Muscle of leg (tissue), 11 donors: ENCODE measurements around the gene SIGLEC5. TPM values are rescaled to one million over a fixed set of nuclear protein-coding genes. Genes with fewer than 3 reads are reported as not detected.

Experiments used
- DNase-seq: peaks from one replicate; pipeline ENCODE4 v3.0.0; 2013
- H3K27ac ChIP-seq: one replicate; pipeline ENCODE4 v1.5.1; 2013; ENCODE audit warnings: mild to moderate bottlenecking, low read length, control low read depth
- H3K27me3 ChIP-seq: one replicate; pipeline ENCODE4 v1.6.1; 2013; ENCODE audit warnings: low read length; ENCODE audit not compliant: control insufficient read depth, insufficient read depth
- H3K36me3 ChIP-seq: one replicate; pipeline ENCODE4 v1.6.1; 2013; ENCODE audit warnings: low read length; ENCODE audit not compliant: control insufficient read depth, insufficient read depth
- H3K4me1 ChIP-seq: one replicate; pipeline ENCODE4 v1.6.1; 2013; ENCODE audit warnings: low read length; ENCODE audit not compliant: control insufficient read depth, insufficient read depth
- H3K4me3 ChIP-seq: one replicate; pipeline ENCODE4 v1.5.1; 2013; ENCODE audit warnings: low read length, control low read depth
- H3K9me3 ChIP-seq: replicated peaks from 2 replicates; pipeline ENCODE4 v1.6.1; 2013; ENCODE audit warnings: low read depth, low read length; ENCODE audit not compliant: control insufficient read depth
- WGBS: methylation state at CpG from one replicate; pipeline ENCODE4 v1.1.5; 2013; ENCODE audit warnings: missing lambda C conversion rate; ENCODE audit not compliant: insufficient coverage; 5-methylcytosine and 5-hydroxymethylcytosine counted together
- polyA plus RNA-seq, 8 donors: library from polyadenylated mRNA; unstranded; fragments of 120-200 nt; gene quantifications; one replicate each; pipeline versions ENCODE4 v1.2.1 to v1.2.3, GENCODE V29; 2013; ENCODE audit warnings: inconsistent platforms in 1 of 8, low replicate concordance in 1 of 8; ENCODE audit not compliant: insufficient read length in 8 of 8, insufficient read depth in 1 of 8
- total RNA-seq: library from RNA; stranded (reverse); fragments of 120-200 nt; gene quantifications from one replicate; pipeline ENCODE4 v1.2.4, GENCODE V29; 2013

The SIGLEC5 gene
- total and polyA plus RNA-seq, 9 donors: 0.13 to 0.75 (median 0.41) TPM

GRCh38 chr19:51589511-51589910 is 40.7 kb downstream of the SIGLEC5 start:
- peaks cover 21% of the 10 kb centered on the region for H3K9me3 ChIP-seq
- no peaks in the 10 kb centered on the region for H3K27me3 ChIP-seq
- WGBS: 100% methylated on average over 1 of the region's 2 CpGs
- peaks cover 7% of the 10 kb centered on the region for H3K4me1 ChIP-seq
- no peak overlapping the region for H3K27ac ChIP-seq
- DNase-seq: no peak
- H3K36me3 ChIP-seq: peaks cover 22% of the 10 kb centered on the region
- H3K4me3 ChIP-seq: no peak overlapping the region

DNA sequence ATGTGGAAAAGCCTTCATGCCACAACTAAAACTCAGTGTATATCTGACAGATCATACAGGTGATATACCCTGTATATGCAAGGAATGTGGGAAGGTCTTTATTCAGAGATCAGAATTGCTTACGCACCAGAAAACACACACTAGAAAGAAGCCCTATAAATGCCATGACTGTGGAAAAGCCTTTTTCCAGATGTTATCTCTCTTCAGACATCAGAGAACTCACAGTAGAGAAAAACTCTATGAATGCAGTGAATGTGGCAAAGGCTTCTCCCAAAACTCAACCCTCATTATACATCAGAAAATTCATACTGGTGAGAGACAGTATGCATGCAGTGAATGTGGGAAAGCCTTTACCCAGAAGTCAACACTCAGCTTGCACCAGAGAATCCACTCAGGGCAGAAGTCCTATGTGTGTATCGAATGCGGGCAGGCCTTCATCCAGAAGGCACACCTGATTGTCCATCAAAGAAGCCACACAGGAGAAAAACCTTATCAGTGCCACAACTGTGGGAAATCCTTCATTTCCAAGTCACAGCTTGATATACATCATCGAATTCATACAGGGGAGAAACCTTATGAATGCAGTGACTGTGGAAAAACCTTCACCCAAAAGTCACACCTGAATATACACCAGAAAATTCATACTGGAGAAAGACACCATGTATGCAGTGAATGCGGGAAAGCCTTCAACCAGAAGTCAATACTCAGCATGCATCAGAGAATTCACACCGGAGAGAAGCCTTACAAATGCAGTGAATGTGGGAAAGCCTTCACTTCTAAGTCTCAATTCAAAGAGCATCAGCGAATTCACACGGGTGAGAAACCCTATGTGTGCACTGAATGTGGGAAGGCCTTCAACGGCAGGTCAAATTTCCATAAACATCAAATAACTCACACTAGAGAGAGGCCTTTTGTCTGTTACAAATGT is 42.7 kb downstream of the SIGLEC5 start:
- Histone ChIP-seq H3K27ac (no peak overlapping the region), H3K4me1 (no peaks in the 10 kb centered on the region), H3K4me3 (no peak overlapping the region), H3K36me3 (peaks cover 34% of the 10 kb centered on the region), H3K9me3 (peaks cover 21% of the 10 kb centered on the region), H3K27me3 (no peaks in the 10 kb centered on the region)
- DNase-seq: no peak
- 100% methylated on average over 2 of the region's 9 CpGs for WGBS

GRCh38 chr19:51586799-51587198 is 43.4 kb downstream of the SIGLEC5 start:
- DNase-seq: no peak
- Histone ChIP-seq H3K4me3 (no peak overlapping the region), H3K9me3 (peaks cover 21% of the 10 kb centered on the region), H3K36me3 (peaks cover 35% of the 10 kb centered on the region), H3K4me1 (no peaks in the 10 kb centered on the region), H3K27me3 (no peaks in the 10 kb centered on the region), H3K27ac (no peak overlapping the region)
- 92% methylated on average over 2 of the region's 4 CpGs for WGBS

DNA sequence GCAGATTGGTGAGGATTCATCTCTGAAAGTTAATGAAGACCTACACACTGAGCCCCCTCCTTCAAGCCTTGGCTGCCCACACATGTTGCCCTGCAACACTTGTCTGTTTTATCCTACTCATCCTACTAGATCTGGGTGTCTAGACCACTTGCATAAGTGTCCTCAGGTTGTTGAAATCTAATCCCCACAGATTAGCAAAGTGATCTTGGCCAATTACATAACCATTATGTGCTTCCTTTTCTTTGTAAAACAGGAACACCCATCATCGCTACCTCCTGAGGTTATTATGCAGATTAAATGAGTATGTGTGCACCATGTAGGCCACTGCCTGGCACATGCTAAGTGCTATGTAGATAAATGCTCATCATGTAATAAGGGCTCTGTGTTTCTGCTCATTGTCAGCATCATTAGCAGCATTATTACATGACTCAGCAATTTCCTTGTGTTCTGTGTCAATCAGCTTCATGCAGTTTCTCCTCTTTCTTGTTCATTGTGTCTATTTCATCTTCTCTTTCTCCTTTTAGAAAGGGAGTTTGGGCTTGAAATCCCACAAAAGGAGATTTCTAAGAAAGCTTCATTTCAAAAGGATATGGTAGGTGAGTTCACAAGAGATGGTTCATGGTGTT is 44.0 kb downstream of the SIGLEC5 start:
- H3K27me3 ChIP-seq: no peaks in the 10 kb centered on the region
- H3K9me3 ChIP-seq: peaks cover 21% of the 10 kb centered on the region
- DNase-seq: no peak
- H3K27ac ChIP-seq: no peak overlapping the region
- H3K36me3 ChIP-seq: peaks cover 39% of the 10 kb centered on the region
- WGBS: no CpG with 5 or more reads among the region's 1 CpG
- no peaks in the 10 kb centered on the region for H3K4me1 ChIP-seq
- no peak overlapping the region for H3K4me3 ChIP-seq

DNA sequence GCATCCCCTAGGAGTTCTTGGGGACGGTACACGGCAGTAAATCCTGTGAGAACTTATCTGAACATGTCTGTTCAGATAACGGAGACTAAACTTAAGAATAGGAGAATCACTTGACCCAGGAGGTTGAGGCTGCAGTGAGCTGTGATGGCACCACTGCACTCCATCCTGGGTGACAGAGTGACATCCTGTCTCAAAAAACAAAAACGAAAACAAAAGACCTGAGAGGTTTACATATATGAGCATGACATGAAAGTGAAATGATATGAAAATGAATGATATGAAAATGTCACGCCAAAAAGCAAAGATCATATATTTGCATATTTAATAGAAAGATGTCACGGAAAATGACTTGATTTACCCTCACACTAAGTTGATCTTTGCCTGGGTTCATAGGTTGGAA is 53.4 kb downstream of the SIGLEC5 start:
- H3K27ac ChIP-seq: no peak overlapping the region
- H3K4me1 ChIP-seq: peaks cover 6% of the 10 kb centered on the region
- no peak overlapping the region for H3K4me3 ChIP-seq
- WGBS: 86% methylated on average over 3 of the region's 6 CpGs
- peaks cover 29% of the 10 kb centered on the region for H3K36me3 ChIP-seq
- no peaks in the 10 kb centered on the region for H3K27me3 ChIP-seq
- DNase-seq: no peak
- no peaks in the 10 kb centered on the region for H3K9me3 ChIP-seq

DNA sequence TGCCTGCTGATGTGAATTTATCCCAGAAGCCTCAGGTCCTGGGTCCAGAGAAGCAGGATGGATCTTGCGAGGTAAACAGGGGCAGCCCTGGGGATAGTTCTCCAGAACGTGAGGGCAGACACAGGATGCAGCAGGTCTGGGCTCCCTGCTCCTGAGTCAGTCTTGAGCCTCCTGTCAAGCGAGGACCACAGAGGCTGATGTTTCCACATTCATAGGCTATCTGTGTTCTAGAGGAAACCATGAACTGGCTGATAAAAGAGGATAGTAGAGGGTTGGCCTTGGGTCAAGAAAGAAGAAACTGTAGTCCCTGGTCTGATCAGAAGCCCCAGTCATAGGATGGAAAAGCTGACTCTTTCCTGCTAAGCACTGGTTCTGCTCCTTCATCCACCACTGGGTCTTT is 56.9 kb downstream of the SIGLEC5 start:
- H3K36me3 ChIP-seq: peaks cover 16% of the 10 kb centered on the region
- H3K27ac ChIP-seq: no peak overlapping the region
- no peak overlapping the region for H3K4me3 ChIP-seq
- 94% methylated on average over 2 of the region's 3 CpGs for WGBS
- no peak for DNase-seq
- H3K4me1 ChIP-seq: peaks cover 10% of the 10 kb centered on the region
- no peaks in the 10 kb centered on the region for H3K27me3 ChIP-seq
- no peaks in the 10 kb centered on the region for H3K9me3 ChIP-seq

DNA sequence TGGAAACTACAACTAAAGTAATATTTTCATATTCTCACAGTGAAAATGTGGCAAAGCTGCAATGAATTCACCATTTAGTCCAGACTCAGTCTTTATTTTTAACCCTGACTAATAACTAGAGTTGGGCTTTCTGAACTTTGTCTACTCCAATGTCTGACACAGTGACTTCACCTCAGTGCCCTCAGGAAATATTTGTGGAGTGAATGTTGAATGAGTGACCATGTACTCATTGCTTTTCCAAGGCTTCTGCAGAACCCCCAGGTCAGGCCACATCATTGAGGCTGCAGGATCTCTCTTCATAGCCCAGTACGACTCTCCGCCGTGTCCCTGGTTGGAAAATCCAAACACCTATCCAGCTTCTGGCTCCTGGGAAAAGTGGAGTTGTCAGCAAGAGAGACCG is 57.3 kb downstream of the SIGLEC5 start:
- no peak overlapping the region for H3K27ac ChIP-seq
- H3K9me3 ChIP-seq: no peaks in the 10 kb centered on the region
- no peak for DNase-seq
- H3K27me3 ChIP-seq: no peaks in the 10 kb centered on the region
- WGBS: 100% methylated on average over 4 of the region's 4 CpGs
- H3K4me3 ChIP-seq: no peak overlapping the region
- peaks cover 10% of the 10 kb centered on the region for H3K4me1 ChIP-seq
- peaks cover 15% of the 10 kb centered on the region for H3K36me3 ChIP-seq

DNA sequence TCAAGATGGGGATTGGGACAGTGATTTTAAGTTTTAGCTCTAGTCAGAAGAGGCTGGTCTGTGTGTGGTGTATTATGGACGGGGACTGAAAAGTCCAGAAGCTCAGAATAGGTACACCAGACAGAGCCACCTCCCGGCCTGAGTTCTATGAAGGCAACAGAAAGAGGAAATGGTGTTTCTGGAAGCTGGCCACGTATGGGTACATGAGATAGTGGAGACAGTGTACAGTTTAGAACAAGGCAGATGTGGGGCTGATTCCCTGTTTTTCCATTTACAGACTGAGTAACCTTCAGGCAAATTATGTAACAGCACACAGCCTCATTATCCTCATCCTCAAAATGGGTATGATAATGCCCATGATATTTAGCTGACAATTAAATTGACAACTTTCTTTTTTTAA is 57.8 kb downstream of the SIGLEC5 start:
- no peak overlapping the region for H3K27ac ChIP-seq
- peaks cover 15% of the 10 kb centered on the region for H3K36me3 ChIP-seq
- 70% methylated on average over 3 of the region's 3 CpGs for WGBS
- no peaks in the 10 kb centered on the region for H3K9me3 ChIP-seq
- DNase-seq: peak; percentile 14
- H3K27me3 ChIP-seq: no peaks in the 10 kb centered on the region
- no peak overlapping the region for H3K4me3 ChIP-seq
- H3K4me1 ChIP-seq: peaks cover 10% of the 10 kb centered on the region

GRCh38 chr19:51571599-51571998 is 58.6 kb downstream of the SIGLEC5 start:
- DNase-seq: peak; percentile 22
- Histone ChIP-seq H3K4me3 (peak overlapping the region; percentile 75), H3K27ac (no peak overlapping the region), H3K9me3 (no peaks in the 10 kb centered on the region), H3K36me3 (peaks cover 15% of the 10 kb centered on the region), H3K27me3 (no peaks in the 10 kb centered on the region), H3K4me1 (peaks cover 10% of the 10 kb centered on the region)
- WGBS: 9% methylated on average over 8 of the region's 8 CpGs

DNA sequence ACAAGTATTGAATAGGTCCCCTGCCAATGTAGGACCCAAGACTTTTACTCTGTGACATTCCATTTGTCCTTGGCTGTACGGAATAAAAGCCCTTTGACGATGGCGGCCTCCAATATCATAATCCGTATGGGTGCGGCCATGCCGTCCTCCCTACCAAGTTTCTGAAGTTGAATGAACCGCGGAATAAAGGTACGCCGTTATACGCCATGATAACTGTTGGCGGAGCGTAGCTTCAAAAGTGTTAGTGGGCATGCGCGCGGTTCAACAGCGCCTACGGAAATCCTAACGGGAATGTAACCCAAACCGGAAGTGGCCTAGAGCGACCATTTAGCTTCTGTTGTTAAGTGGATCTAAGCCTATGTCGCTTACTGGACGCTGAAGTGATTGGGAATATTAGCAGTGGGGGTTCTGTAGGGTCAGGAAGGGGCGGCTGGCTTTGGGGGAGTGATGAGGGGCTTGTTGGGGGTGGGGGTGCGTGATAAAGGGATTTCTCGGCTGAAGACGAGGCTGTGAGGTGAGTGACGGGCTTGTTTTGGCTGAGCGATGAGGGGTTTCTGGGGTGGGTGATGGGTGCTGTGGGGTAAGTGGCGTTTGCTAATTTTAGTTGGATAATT is 59.1 kb downstream of the SIGLEC5 start, which contains the start of gene ZNF175:
TSS of gene ZNF175 (plus strand) at position 322 of the 614 bp plus-strand sequence. CDS start 2,047 bp downstream, outside the sequence.
- Histone ChIP-seq H3K36me3 (peaks cover 12% of the 10 kb centered on the region), H3K4me1 (peaks cover 10% of the 10 kb centered on the region), H3K4me3 (peak within 1 kb of the TSS; percentile 75), H3K9me3 (no peaks in the 10 kb centered on the region), H3K27me3 (peaks cover 2% of the 10 kb centered on the region), H3K27ac (peak within 1 kb of the TSS; percentile 65)
- DNase-seq: peak; percentile 99
- under 1% methylated on average over 25 of the region's 30 CpGs for WGBS
